Liver (tissue), 9 donors: Measurements from ENCODE around the gene JPH3. TPM values are rescaled to one million over a fixed set of nuclear protein-coding genes. Genes with fewer than 3 reads are reported as not detected.

Experiments used
- DNase-seq: peaks from one replicate; pipeline ENCODE4 v3.0.0-alpha.2; 2017; ENCODE audit warnings: low spot score
- H3K27ac ChIP-seq, 2 donors: one replicate each; pipeline ENCODE4 v1.7.0; 2013; ENCODE audit warnings: inconsistent platforms in 2 of 2, low read length in 2 of 2, control low read depth in 1 of 2, low read depth in 1 of 2, mild to moderate bottlenecking in 1 of 2
- H3K27me3 ChIP-seq, 4 donors: one replicate each; pipeline versions ENCODE4 v1.6.1 to v1.7.0; 2013; ENCODE audit warnings: low read length in 3 of 4, inconsistent platforms in 1 of 4, mild to moderate bottlenecking in 1 of 4, moderate library complexity in 1 of 4; ENCODE audit not compliant: control insufficient read depth in 4 of 4, insufficient read depth in 4 of 4
- H3K36me3 ChIP-seq, 4 donors: one replicate each; pipeline versions ENCODE4 v1.6.1 to v1.7.0; 2013; ENCODE audit warnings: low read length in 3 of 4, mild to moderate bottlenecking in 3 of 4, low read depth in 1 of 4, moderate library complexity in 1 of 4; ENCODE audit not compliant: control insufficient read depth in 4 of 4, insufficient read depth in 3 of 4
- H3K4me1 ChIP-seq, 4 donors: one replicate each; pipeline versions ENCODE4 v1.6.1 to v1.7.0; 2013; ENCODE audit warnings: low read length in 3 of 4, mild to moderate bottlenecking in 3 of 4, moderate library complexity in 1 of 4; ENCODE audit not compliant: control insufficient read depth in 4 of 4, insufficient read depth in 4 of 4
- H3K4me3 ChIP-seq, 3 donors: one replicate each; pipeline versions ENCODE4 v1.6.1 to v1.7.0; 2013; ENCODE audit warnings: low read length in 3 of 3, control low read depth in 1 of 3, low read depth in 1 of 3, mild to moderate bottlenecking in 1 of 3
- H3K9ac ChIP-seq, 2 donors: one replicate each; pipeline ENCODE4 v1.7.0; 2013; ENCODE audit warnings: low read length in 2 of 2, mild to moderate bottlenecking in 2 of 2, moderate library complexity in 2 of 2, control low read depth in 1 of 2, low read depth in 1 of 2
- H3K9me3 ChIP-seq, 4 donors: one replicate each; pipeline versions ENCODE4 v1.6.1 to v1.7.0; 2013; ENCODE audit warnings: low read length in 3 of 4; ENCODE audit not compliant: control insufficient read depth in 4 of 4
- ATF3 ChIP-seq: IDR thresholded peaks from 2 replicates; pipeline ENCODE4 v1.6.1; 2016; ENCODE audit warnings: antibody characterized with exemption
- EGR1 ChIP-seq, 2 donors: IDR thresholded peaks; 2 replicates each; pipeline ENCODE4 v1.6.1; 2016 to 2018; ENCODE audit warnings: antibody characterized with exemption in 2 of 2, low read depth in 2 of 2
- FOXA1 ChIP-seq: IDR thresholded peaks from 2 replicates; pipeline ENCODE4 v1.6.1; 2016; ENCODE audit warnings: antibody characterized with exemption
- GABPA ChIP-seq, 2 donors: IDR thresholded peaks in 1 of 2; conservative IDR thresholded peaks in 1 of 2; 2 replicates each; pipeline ENCODE4 v1.6.1; 2016; ENCODE audit warnings: antibody characterized with exemption in 2 of 2, mild to moderate bottlenecking in 1 of 2, moderate library complexity in 1 of 2
- HNF4A ChIP-seq, 2 donors: conservative IDR thresholded peaks; 2 replicates each; pipeline ENCODE4 v1.6.1; 2016; ENCODE audit warnings: antibody characterized with exemption in 2 of 2, mild to moderate bottlenecking in 2 of 2
- HNF4G ChIP-seq: IDR thresholded peaks from 2 replicates; pipeline ENCODE4 v1.6.1; 2016; ENCODE audit warnings: antibody characterized with exemption
- JUND ChIP-seq, 2 donors: IDR thresholded peaks; 2 replicates each; pipeline ENCODE4 v1.6.1; 2016; ENCODE audit warnings: antibody characterized with exemption in 2 of 2
- MAX ChIP-seq: IDR thresholded peaks from 2 replicates; pipeline ENCODE4 v1.6.1; 2016; ENCODE audit warnings: antibody characterized with exemption
- NR2F2 ChIP-seq: IDR thresholded peaks from 2 replicates; pipeline ENCODE4 v1.6.1; 2016; ENCODE audit warnings: antibody characterized with exemption
- RAD21 ChIP-seq, 2 donors: IDR thresholded peaks; 2 replicates each; pipeline ENCODE4 v1.6.1; 2016; ENCODE audit warnings: antibody characterized with exemption in 2 of 2, mild to moderate bottlenecking in 2 of 2
- REST ChIP-seq: IDR thresholded peaks from 2 replicates; pipeline ENCODE4 v1.6.1; 2016; ENCODE audit warnings: antibody characterized with exemption, mild to moderate bottlenecking
- RXRA ChIP-seq, 2 donors: IDR thresholded peaks; 2 replicates each; pipeline ENCODE4 v1.6.1; 2017 to 2018; ENCODE audit warnings: antibody characterized with exemption in 2 of 2, mild to moderate bottlenecking in 1 of 2
- SP1 ChIP-seq: IDR thresholded peaks from 2 replicates; pipeline ENCODE4 v1.6.1; 2018; ENCODE audit warnings: antibody characterized with exemption, mild to moderate bottlenecking
- TAF1 ChIP-seq: conservative IDR thresholded peaks from 2 replicates; pipeline ENCODE4 v1.6.1; 2016; ENCODE audit warnings: antibody characterized with exemption, mild to moderate bottlenecking
- YY1 ChIP-seq: IDR thresholded peaks from 2 replicates; pipeline ENCODE4 v1.6.1; 2016; ENCODE audit warnings: antibody characterized with exemption, mild to moderate bottlenecking
- ZBTB33 ChIP-seq: IDR thresholded peaks from 2 replicates; pipeline ENCODE4 v1.6.1; 2016; ENCODE audit warnings: antibody characterized with exemption
- WGBS: extraction: QIAGEN DNeasy Blood & Tissue Kit; methylation state at CpG from one replicate; pipeline ENCODE4 v1.1.7; 2013; 5-methylcytosine and 5-hydroxymethylcytosine counted together
- polyA plus RNA-seq, 2 donors: library from polyadenylated mRNA; stranded (reverse) in 1 of 2; unstranded in 1 of 2; fragments of 200-250 nt in 1 of 2; fragments of >200 nt in 1 of 2; fragmentation: Nextera tagmentation in 1 of 2; extraction: Ambion mirVana in 1 of 2; gene quantifications; one replicate each; pipeline versions ENCODE4 v1.2.1 to v1.2.3, GENCODE V29; 2013 to 2015
- total RNA-seq, 2 donors: library from RNA; depleted of rRNA; stranded (reverse); fragments of >200 nt; gene quantifications; one replicate each; pipeline ENCODE4 v1.2.3, GENCODE V29; 2014
- donor health status: healthy.
- donor health status: healthy.
- donor health status: healthy.
- donor health status: healthy.
- donor health status: healthy.

JPH3 gene
- total and polyA plus RNA-seq, 4 donors: under 0.01 to 0.09 (median 0.04) TPM

- TF ChIP-seq REST (no peak), JUND (IDR thresholded peaks at IDR 0.05) (no peak), RAD21 (IDR thresholded peaks at IDR 0.05) (no peak)
Measured at GRCh38 chr16:87740909-87741424, 138.7 kb downstream of the JPH3 start (continued).

- Histone ChIP-seq H3K4me1 (no peaks in the 10 kb centered on the region), H3K27me3 (no peaks in the 10 kb centered on the region), H3K9ac (no peak overlapping the region), H3K27ac (no peak overlapping the region), H3K36me3 (peaks cover 5 to 37% (median 11%) of the 10 kb centered on the region in 4 donors), H3K4me3 (no peak overlapping the region), H3K9me3 (no peaks in the 10 kb centered on the region)
- TF ChIP-seq GABPA (IDR thresholded peaks at IDR 0.05 in 1 of 2, conservative IDR thresholded peaks at IDR 0.05 in 1 of 2): no peak
- no peak for TF ChIP-seq ZBTB33
- no peak for TF ChIP-seq SP1
- TF ChIP-seq JUND (IDR thresholded peaks at IDR 0.05): no peak
- no peak for TF ChIP-seq TAF1
- no peak for TF ChIP-seq HNF4A (conservative IDR thresholded peaks at IDR 0.05)
- TF ChIP-seq ATF3: no peak
- no peak for TF ChIP-seq REST
- no peak for TF ChIP-seq FOXA1
- TF ChIP-seq HNF4G: no peak
- TF ChIP-seq RXRA (IDR thresholded peaks at IDR 0.05): no peak
- no peak for TF ChIP-seq MAX
- no peak for TF ChIP-seq EGR1 (IDR thresholded peaks at IDR 0.05; ENCODE audit: low read depth in 2 of 2)
- no peak for TF ChIP-seq NR2F2
- no peak for TF ChIP-seq YY1
- DNase-seq: no peak
- WGBS: 93% methylated on average over 16 of the region's 16 CpGs
Measured at GRCh38 chr16:87741700-87742415, 139.6 kb downstream of the JPH3 start.
